ENCODE results near the gene KLK15. TPM values are rescaled to one million over a fixed set of nuclear protein-coding genes. Genes with fewer than 3 reads are reported as not detected.

The KLK15 gene
- total and polyA plus RNA-seq, 3 experiments from 2014 or later: not detected

DNA sequence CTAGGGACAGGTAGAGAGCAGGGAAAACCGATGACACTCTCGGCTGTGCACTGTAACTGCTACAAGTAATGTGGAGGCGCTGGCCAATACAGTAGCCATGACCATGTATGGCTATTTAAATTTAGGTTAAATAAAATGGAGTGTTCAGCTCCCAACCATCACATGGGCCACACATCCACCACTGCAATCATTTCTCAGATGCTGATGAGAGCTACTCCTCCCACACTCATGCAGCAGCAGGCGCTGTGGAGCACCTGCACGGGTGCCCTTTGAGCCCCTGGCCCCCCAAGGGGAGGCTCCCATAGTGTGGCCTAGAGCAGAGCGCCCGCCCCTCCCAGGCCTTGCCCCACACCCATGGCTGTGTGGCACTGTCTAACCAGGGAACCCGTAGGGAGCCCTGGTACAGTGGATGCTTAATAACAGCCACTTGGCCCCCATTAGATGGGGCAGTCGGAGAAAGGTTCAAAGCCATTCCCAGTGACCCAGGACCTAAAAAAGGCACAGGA is 37.2 kb downstream of the KLK15 start:
- no peak for DNase-seq
- peaks cover 4 to 19% (median 10%) of the 10 kb centered on the region in 3 donors for H3K4me1 Mint-ChIP-seq
- POLR2A ChIA-PET: no interaction called here
- H3K9me3 ChIP-seq (ENCODE audit: low read length): no peaks in the 10 kb centered on the region
- peaks cover 0 to 39% (median 7%) of the 10 kb centered on the region in 3 donors for H3K36me3 Mint-ChIP-seq
- H3K27me3 Mint-ChIP-seq: peaks cover 0 to 1% of the 10 kb centered on the region in 2 donors
- no peak overlapping the region for H3K4me3 ChIP-seq (ENCODE audit: low read length)
- no peaks in the 10 kb centered on the region for H3K27me3 ChIP-seq (ENCODE audit: insufficient read depth, low read length, poor library complexity, severe bottlenecking)
- no peaks in the 10 kb centered on the region for H3K9me3 Mint-ChIP-seq
- H3K4me3 Mint-ChIP-seq: no peak overlapping the region
- CTCF ChIA-PET: no interaction called here
- H3K36me3 ChIP-seq (ENCODE audit: insufficient read depth, low read length): no peaks in the 10 kb centered on the region
- H3K4me1 ChIP-seq (ENCODE audit: insufficient read depth, low read length): no peaks in the 10 kb centered on the region
- no peak overlapping the region for H3K27ac ChIP-seq (ENCODE audit: low read depth, low read length)
- H3K27ac Mint-ChIP-seq: no peak overlapping the region

- Mint-ChIP-seq H3K27ac (peak overlapping the region in 1 of 8 donors; percentile 54), H3K4me1 (peaks cover 0 to 14% (median 6%) of the 10 kb centered on the region in 3 donors), H3K27me3 (peaks cover 0 to 1% of the 10 kb centered on the region in 2 donors), H3K9me3 (no peaks in the 10 kb centered on the region), H3K4me3 (no peak overlapping the region), H3K36me3 (peaks cover 0 to 34% (median 3%) of the 10 kb centered on the region in 3 donors)
- CTCF ChIA-PET: interaction anchor here (0.6 kb wide), 1 partner anchor 125 kb away, joined by 3 read pairs; no protein-coding TSS in a partner anchor
- Histone ChIP-seq H3K9me3 (ENCODE audit: low read length) (no peaks in the 10 kb centered on the region), H3K27me3 (ENCODE audit: insufficient read depth, low read length, poor library complexity, severe bottlenecking) (no peaks in the 10 kb centered on the region), H3K36me3 (ENCODE audit: insufficient read depth, low read length) (no peaks in the 10 kb centered on the region), H3K4me3 (ENCODE audit: low read length) (no peak overlapping the region), H3K27ac (ENCODE audit: low read depth, low read length) (no peak overlapping the region), H3K4me1 (ENCODE audit: insufficient read depth, low read length) (no peaks in the 10 kb centered on the region)
- POLR2A ChIA-PET: no interaction called here
- DNase-seq: no peak
Observed at GRCh38 chr19:50795664-50796073, 37.7 kb downstream of the KLK15 start.

- no peak for DNase-seq
- H3K4me3 ChIP-seq (ENCODE audit: low read length): no peak overlapping the region
- H3K9me3 Mint-ChIP-seq: no peaks in the 10 kb centered on the region
- H3K27ac ChIP-seq (ENCODE audit: low read depth, low read length): no peak overlapping the region
- H3K36me3 Mint-ChIP-seq: peaks cover 0 to 30% (median 1%) of the 10 kb centered on the region in 3 donors
- H3K4me1 Mint-ChIP-seq: peaks cover 0 to 13% (median 4%) of the 10 kb centered on the region in 3 donors
- no peaks in the 10 kb centered on the region for H3K36me3 ChIP-seq (ENCODE audit: insufficient read depth, low read length)
- H3K4me1 ChIP-seq (ENCODE audit: insufficient read depth, low read length): no peaks in the 10 kb centered on the region
- POLR2A ChIA-PET: no interaction called here
- H3K27me3 Mint-ChIP-seq: peaks cover 0 to 1% of the 10 kb centered on the region in 2 donors
- peak overlapping the region in 2 of 8 donors; percentile 36 to 58 for H3K27ac Mint-ChIP-seq
- CTCF ChIA-PET: interaction anchor here (0.6 kb wide), 1 partner anchor 124 kb away, joined by 3 read pairs; no protein-coding TSS in a partner anchor
- no peaks in the 10 kb centered on the region for H3K9me3 ChIP-seq (ENCODE audit: low read length)
- no peaks in the 10 kb centered on the region for H3K27me3 ChIP-seq (ENCODE audit: insufficient read depth, low read length, poor library complexity, severe bottlenecking)
- H3K4me3 Mint-ChIP-seq: no peak overlapping the region
Observed at GRCh38 chr19:50794876-50795663, 38.3 kb downstream of the KLK15 start.

DNA sequence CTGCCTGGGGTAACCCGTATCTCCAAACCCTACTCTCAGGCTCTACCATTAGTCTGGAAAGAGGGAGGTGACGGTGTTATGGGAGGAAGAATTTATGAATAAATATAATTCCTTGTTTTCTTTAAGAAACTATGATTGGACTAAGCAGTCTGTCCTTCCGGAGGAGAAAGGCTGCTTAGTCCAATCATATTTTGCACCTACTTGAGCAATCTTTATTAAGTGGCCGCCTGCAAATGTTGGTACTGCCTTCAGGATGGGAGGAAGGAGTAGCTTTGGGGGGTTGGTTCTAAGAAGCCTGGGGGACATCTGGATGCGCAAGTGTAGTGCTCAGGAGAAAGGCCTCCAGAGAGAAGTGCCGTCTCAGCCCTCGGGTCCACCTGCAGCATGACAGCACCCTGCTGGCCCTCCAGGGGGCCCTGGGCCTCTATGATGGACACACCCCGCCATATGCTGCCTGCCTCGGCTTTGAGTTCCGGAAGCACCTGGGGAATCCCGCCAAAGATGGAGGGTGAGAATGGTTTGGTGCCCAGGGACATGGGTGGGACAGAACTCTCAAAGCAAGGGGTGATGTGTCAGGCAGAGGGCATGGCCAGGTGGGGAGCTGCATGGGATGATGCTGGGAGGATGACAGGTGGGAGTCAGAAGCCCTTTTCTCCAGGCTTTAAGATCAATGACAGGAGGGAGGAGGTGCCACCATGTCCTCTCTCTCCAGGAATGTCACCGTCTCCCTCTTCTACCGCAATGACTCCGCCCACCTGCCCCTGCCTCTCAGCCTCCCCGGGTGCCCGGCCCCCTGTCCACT is 39.1 kb downstream of the KLK15 start:
- H3K36me3 ChIP-seq (ENCODE audit: insufficient read depth, low read length): no peaks in the 10 kb centered on the region
- H3K4me3 ChIP-seq (ENCODE audit: low read length): no peak overlapping the region
- DNase-seq: no peak
- H3K27ac ChIP-seq (ENCODE audit: low read depth, low read length): no peak overlapping the region
- POLR2A ChIA-PET: interaction anchor here (0.5 kb wide), 1 partner anchor 30 kb away, joined by 5 read pairs; no protein-coding TSS in a partner anchor
- H3K4me3 Mint-ChIP-seq: no peak overlapping the region
- H3K27ac Mint-ChIP-seq: peak overlapping the region in 1 of 8 donors; percentile 58
- CTCF ChIA-PET: interaction anchor here (1.0 to 1.5 kb wide), 2 partner anchors 10 to 437 kb away, joined by 4 to 5 read pairs; no protein-coding TSS in a partner anchor
- no peaks in the 10 kb centered on the region for H3K27me3 ChIP-seq (ENCODE audit: insufficient read depth, low read length, poor library complexity, severe bottlenecking)
- no peaks in the 10 kb centered on the region for H3K4me1 ChIP-seq (ENCODE audit: insufficient read depth, low read length)
- no peaks in the 10 kb centered on the region for H3K9me3 ChIP-seq (ENCODE audit: low read length)
- no peaks in the 10 kb centered on the region for H3K9me3 Mint-ChIP-seq
- H3K4me1 Mint-ChIP-seq: peaks cover 0 to 13% (median 4%) of the 10 kb centered on the region in 3 donors
- H3K36me3 Mint-ChIP-seq: peaks cover 0 to 23% (median 1%) of the 10 kb centered on the region in 3 donors
- H3K27me3 Mint-ChIP-seq: peaks cover 0 to 1% of the 10 kb centered on the region in 2 donors

DNA sequence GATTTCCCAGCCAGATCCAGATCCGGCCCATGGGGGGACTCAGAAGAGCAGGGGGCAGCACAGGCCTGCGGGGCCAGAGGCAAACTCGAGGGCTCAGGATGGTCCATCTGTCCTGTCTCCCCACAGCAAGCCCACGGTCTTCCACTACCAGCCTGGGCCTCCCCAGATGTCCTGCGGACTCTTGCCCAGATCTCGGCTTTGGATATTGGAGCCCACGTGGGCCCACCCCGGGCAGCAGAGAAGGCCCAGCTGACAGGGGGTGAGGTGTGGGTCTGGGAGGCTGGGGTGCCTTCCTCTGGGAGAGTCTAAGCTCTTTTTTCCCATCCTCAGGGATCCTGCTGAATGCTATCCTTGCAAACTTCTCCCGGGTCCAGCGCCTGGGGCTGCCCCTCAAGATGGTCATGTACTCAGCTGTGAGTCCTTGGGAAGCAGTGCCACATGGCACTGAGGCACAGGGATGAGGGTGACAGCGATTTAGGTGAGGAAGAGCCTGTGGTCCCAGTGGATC is 39.8 kb downstream of the KLK15 start:
- POLR2A ChIA-PET: interaction anchor here (0.5 kb wide), 1 partner anchor 29 kb away, joined by 5 read pairs; no protein-coding TSS in a partner anchor
- Histone ChIP-seq H3K27me3 (ENCODE audit: insufficient read depth, low read length, poor library complexity, severe bottlenecking) (no peaks in the 10 kb centered on the region), H3K36me3 (ENCODE audit: insufficient read depth, low read length) (no peaks in the 10 kb centered on the region), H3K4me3 (ENCODE audit: low read length) (no peak overlapping the region), H3K9me3 (ENCODE audit: low read length) (no peaks in the 10 kb centered on the region), H3K4me1 (ENCODE audit: insufficient read depth, low read length) (no peaks in the 10 kb centered on the region), H3K27ac (ENCODE audit: low read depth, low read length) (no peak overlapping the region)
- H3K4me3 Mint-ChIP-seq: no peak overlapping the region
- peaks cover 0 to 13% (median 4%) of the 10 kb centered on the region in 3 donors for H3K4me1 Mint-ChIP-seq
- DNase-seq: no peak
- H3K27ac Mint-ChIP-seq: peak overlapping the region in 1 of 8 donors; percentile 58
- peaks cover 0 to 1% of the 10 kb centered on the region in 2 donors for H3K27me3 Mint-ChIP-seq
- H3K9me3 Mint-ChIP-seq: no peaks in the 10 kb centered on the region
- CTCF ChIA-PET: interaction anchor here (1.0 to 1.5 kb wide), 2 partner anchors 10 to 436 kb away, joined by 4 to 5 read pairs; no protein-coding TSS in a partner anchor
- peaks cover 0 to 18% (median 1%) of the 10 kb centered on the region in 3 donors for H3K36me3 Mint-ChIP-seq

DNA sequence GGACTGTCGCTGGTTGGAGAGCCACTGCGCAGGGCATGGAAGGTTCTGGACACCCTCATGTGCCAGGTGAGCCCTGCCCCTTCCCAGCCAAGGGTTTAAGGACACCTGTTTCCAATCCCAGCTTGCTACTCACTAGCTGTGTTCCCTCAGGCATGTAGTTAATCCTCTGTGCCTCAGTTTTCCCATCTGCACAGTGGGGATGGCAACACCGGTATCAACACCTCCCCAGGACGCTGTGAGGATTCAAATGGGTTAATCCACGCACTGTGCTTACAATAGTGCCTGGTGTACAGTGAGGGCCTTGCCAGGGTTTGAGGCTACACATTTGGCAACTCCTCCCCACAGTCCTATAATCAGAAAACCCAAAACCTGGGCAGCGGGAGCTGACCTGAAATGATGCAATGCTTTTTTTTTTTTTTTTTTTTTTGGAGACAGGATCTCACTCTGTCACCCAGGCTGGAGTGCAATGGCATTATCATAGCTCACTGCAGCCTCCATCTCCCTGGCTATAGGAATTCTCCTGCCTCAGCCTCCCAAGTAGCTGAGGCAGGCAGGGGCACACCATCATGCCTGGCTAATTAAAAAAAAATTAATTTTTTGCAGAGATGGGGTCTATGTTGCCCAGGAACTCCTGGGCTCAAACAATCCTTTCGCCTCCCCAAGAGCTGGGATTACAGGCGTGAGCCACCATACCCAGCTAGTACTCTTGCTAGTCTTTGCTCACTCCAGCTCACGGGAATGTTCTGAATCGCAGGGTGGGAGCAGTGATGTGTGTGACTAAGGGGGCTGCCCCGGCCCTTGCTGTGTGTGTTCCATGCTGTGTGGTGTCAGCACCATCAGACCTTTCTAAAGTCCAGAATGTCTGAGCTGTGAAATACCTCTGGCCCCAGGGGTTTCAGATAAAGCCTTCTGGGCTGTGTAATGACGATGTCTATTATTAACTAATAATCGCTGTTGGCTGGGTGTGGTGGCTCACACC is 40.8 kb downstream of the KLK15 start:
- H3K9me3 Mint-ChIP-seq: no peaks in the 10 kb centered on the region
- peaks cover 0 to 8% (median 0%) of the 10 kb centered on the region in 3 donors for H3K36me3 Mint-ChIP-seq
- peaks cover 0 to 1% of the 10 kb centered on the region in 2 donors for H3K27me3 Mint-ChIP-seq
- no peak overlapping the region for H3K4me3 Mint-ChIP-seq
- H3K4me1 Mint-ChIP-seq: peaks cover 0 to 13% (median 4%) of the 10 kb centered on the region in 3 donors
- H3K4me3 ChIP-seq (ENCODE audit: low read length): no peak overlapping the region
- H3K27ac Mint-ChIP-seq: no peak overlapping the region
- no peaks in the 10 kb centered on the region for H3K36me3 ChIP-seq (ENCODE audit: insufficient read depth, low read length)
- H3K27me3 ChIP-seq (ENCODE audit: insufficient read depth, low read length, poor library complexity, severe bottlenecking): no peaks in the 10 kb centered on the region
- no peak overlapping the region for H3K27ac ChIP-seq (ENCODE audit: low read depth, low read length)
- CTCF ChIA-PET: no interaction called here
- no peaks in the 10 kb centered on the region for H3K9me3 ChIP-seq (ENCODE audit: low read length)
- no peaks in the 10 kb centered on the region for H3K4me1 ChIP-seq (ENCODE audit: insufficient read depth, low read length)
- no peak for DNase-seq
- POLR2A ChIA-PET: interaction anchor here (0.5 kb wide), 2 partner anchors 11 to 1340 kb away, joined by 3 to 4 read pairs; no protein-coding TSS in a partner anchor
